Calu3 (cell line): ENCODE results near the gene RIPK4. TPM values are rescaled to one million over a fixed set of nuclear protein-coding genes. Genes with fewer than 3 reads are reported as not detected.
A peak's percentile ranks its signal among the peaks of the same experiment; 100 is the strongest.

ENCODE experiments used
- BruUV-seq: library from RNA; stranded (reverse); fragments of 400-500 nt; replicated peaks from 2 replicates; lab custom pipeline; 2021; lab: Mats Ljungman, UMichigan
- CTCF ChIA-PET: fragments of 300-600 bp; sonication (Branson Sonifier 250); formaldehyde crosslinking; loops from one replicate; lab custom pipeline; 2022; ENCODE audit warnings: antibody characterized with exemption; lab: Charles Lee
- DNase-seq: peaks from one replicate; pipeline ENCODE4 v3.0.0; 2022
- H3K27ac Mint-ChIP-seq: one replicate; pipeline ENCODE4 v1.8.0; 2022; ENCODE audit warnings: mixed read lengths; ENCODE audit not compliant: unreplicated experiment
- H3K27me3 Mint-ChIP-seq: one replicate; pipeline ENCODE4 v1.8.0; 2022; ENCODE audit warnings: mixed read lengths; ENCODE audit not compliant: unreplicated experiment
- H3K36me3 Mint-ChIP-seq: one replicate; pipeline ENCODE4 v1.8.0; 2022; ENCODE audit warnings: mild to moderate bottlenecking, moderate library complexity, mixed read lengths; ENCODE audit not compliant: insufficient read depth, unreplicated experiment
- H3K4me1 Mint-ChIP-seq: one replicate; pipeline ENCODE4 v1.8.0; 2022; ENCODE audit warnings: mild to moderate bottlenecking, low read depth, mixed read lengths; ENCODE audit not compliant: unreplicated experiment
- H3K4me3 Mint-ChIP-seq: one replicate; pipeline ENCODE4 v1.8.0; 2022; ENCODE audit warnings: mild to moderate bottlenecking, low read depth, moderate library complexity, mixed read lengths; ENCODE audit not compliant: unreplicated experiment
- H3K9me3 Mint-ChIP-seq: one replicate; pipeline ENCODE4 v1.8.0; 2022; ENCODE audit warnings: low read depth, mixed read lengths; ENCODE audit not compliant: unreplicated experiment
- intact Hi-C: fragments of 100-400 bp; cut with micrococcal nuclease; formaldehyde crosslinking; loops from one replicate; pipeline ENCODE4 v1.10.0; 2022; ENCODE audit not compliant: unreplicated experiment
- total RNA-seq: library from RNA; stranded (reverse); gene quantifications from 2 replicates; pipeline ENCODE4 v1.2.3, GENCODE V29; 2022
- TF ChIP-seq, protein P1 (sequence below): fragments of 200-600 bp; IDR thresholded peaks from one replicate; pipeline ENCODE4 v1.8.0; 2022; ENCODE audit warnings: antibody characterized with exemption; ENCODE audit not compliant: unreplicated experiment

The RIPK4 gene
- total RNA-seq, 1 experiment from 2014 or later, result 30.3 TPM

DNA sequence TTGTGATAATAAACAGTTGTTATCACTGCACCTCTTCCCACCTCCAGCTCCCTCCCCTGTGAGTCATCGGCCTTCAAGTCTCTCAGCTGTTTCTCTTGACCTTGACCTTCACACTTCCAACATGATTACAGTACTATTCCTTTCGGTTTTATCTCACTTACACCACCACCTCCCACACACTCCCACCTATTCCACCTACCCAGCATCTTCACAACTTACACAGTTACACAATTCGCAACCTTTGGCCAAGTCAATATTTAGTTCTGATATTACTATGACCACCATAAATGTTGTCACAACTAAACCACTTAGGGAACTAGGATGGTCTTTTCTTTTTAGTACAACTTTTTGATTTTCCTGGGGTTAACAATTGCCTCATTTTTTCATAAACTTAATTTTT, 60.2 kb downstream of the RIPK4 start:
- CTCF ChIA-PET, result interaction anchor here (1.1 kb wide), 1 partner anchor 28 kb away, joined by 4 read pairs; no protein-coding TSS in a partner anchor
- H3K27me3 Mint-ChIP-seq, result no peaks in the 10 kb centered on the region
- H3K9me3 Mint-ChIP-seq, result no peaks in the 10 kb centered on the region
- peak overlapping the region; percentile 84 for H3K27ac Mint-ChIP-seq
- peaks cover 55% of the 10 kb centered on the region for H3K4me1 Mint-ChIP-seq
- TF ChIP-seq, protein P1, sequence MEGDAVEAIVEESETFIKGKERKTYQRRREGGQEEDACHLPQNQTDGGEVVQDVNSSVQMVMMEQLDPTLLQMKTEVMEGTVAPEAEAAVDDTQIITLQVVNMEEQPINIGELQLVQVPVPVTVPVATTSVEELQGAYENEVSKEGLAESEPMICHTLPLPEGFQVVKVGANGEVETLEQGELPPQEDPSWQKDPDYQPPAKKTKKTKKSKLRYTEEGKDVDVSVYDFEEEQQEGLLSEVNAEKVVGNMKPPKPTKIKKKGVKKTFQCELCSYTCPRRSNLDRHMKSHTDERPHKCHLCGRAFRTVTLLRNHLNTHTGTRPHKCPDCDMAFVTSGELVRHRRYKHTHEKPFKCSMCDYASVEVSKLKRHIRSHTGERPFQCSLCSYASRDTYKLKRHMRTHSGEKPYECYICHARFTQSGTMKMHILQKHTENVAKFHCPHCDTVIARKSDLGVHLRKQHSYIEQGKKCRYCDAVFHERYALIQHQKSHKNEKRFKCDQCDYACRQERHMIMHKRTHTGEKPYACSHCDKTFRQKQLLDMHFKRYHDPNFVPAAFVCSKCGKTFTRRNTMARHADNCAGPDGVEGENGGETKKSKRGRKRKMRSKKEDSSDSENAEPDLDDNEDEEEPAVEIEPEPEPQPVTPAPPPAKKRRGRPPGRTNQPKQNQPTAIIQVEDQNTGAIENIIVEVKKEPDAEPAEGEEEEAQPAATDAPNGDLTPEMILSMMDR, result no peak
- BruUV-seq, result no TSS peak
- peak overlapping the region; percentile 39 for H3K4me3 Mint-ChIP-seq
- no peak for DNase-seq
- H3K36me3 Mint-ChIP-seq, result peaks cover 2% of the 10 kb centered on the region
- intact Hi-C loops, result no loop called here

DNA sequence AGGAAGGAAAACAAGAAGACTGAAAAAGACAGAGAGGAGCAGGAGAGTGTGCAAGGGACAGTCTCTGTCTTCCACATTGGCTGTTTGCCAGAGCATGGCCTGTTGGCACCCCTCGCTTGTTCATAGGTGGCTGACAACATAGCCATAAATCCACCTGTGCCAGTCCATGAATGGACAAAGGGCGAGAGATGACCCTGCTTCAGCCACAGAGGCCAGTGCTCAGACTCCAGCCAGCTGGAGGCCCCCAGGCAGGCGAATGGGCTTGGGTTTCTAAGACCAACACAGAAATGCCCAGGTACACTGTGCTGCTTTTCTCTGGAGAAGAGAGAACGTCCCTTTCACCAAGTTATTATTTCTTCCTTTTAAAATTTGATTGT, 60.6 kb downstream of the RIPK4 start:
- no peaks in the 10 kb centered on the region for H3K27me3 Mint-ChIP-seq
- H3K4me1 Mint-ChIP-seq, result peaks cover 52% of the 10 kb centered on the region
- no peaks in the 10 kb centered on the region for H3K36me3 Mint-ChIP-seq
- DNase-seq, result no peak
- peak overlapping the region; percentile 39 for H3K4me3 Mint-ChIP-seq
- no peaks in the 10 kb centered on the region for H3K9me3 Mint-ChIP-seq
- TF ChIP-seq, protein P1, result no peak
- intact Hi-C loops, result no loop called here
- CTCF ChIA-PET, result interaction anchor here (1.1 kb wide), 1 partner anchor 28 kb away, joined by 4 read pairs; no protein-coding TSS in a partner anchor
- peak overlapping the region; percentile 84 for H3K27ac Mint-ChIP-seq
- no TSS peak for BruUV-seq

DNA sequence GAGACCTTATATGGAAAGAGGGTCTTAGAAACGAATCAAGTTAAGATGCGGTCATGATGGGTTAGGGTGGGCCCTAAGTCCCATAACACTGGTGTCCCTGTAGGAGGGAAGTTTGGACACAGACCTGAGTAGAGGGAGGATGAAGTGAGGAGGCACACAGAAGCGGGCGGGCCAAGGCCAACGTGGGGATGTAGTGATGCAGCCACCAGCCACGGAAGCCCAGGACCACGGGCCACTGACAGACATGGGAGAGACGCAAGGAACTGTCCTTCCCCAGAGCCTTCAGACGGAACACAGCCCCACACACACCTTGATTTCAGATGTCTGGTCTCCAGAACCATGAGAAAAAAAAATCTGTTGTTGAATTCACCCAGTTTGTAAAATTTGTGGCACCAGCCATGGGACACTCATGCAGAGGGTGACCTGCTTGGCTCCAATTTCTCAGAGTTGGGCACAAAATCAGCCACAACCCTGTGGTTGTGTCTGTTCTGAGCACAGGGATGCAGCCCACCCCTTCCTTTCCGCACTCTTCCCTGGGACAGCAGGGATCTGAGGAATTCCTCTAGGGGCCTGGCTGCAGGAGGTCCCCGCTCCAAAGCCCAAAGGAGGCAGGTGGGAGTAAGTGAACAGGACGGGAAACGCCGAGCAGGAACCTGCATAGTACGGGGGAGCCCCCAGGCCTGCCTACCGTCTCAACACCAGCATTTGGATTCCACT, 61.1 kb downstream of the RIPK4 start:
- no peak for DNase-seq
- TF ChIP-seq, protein P1, result no peak
- H3K27me3 Mint-ChIP-seq, result no peaks in the 10 kb centered on the region
- intact Hi-C loops, result no loop called here
- peak overlapping the region; percentile 11 for H3K4me3 Mint-ChIP-seq
- H3K4me1 Mint-ChIP-seq, result peaks cover 52% of the 10 kb centered on the region
- CTCF ChIA-PET, result interaction anchor here (1.1 kb wide), 1 partner anchor 27 kb away, joined by 4 read pairs; no protein-coding TSS in a partner anchor
- no TSS peak for BruUV-seq
- no peaks in the 10 kb centered on the region for H3K9me3 Mint-ChIP-seq
- no peak overlapping the region for H3K27ac Mint-ChIP-seq
- H3K36me3 Mint-ChIP-seq, result no peaks in the 10 kb centered on the region

DNA sequence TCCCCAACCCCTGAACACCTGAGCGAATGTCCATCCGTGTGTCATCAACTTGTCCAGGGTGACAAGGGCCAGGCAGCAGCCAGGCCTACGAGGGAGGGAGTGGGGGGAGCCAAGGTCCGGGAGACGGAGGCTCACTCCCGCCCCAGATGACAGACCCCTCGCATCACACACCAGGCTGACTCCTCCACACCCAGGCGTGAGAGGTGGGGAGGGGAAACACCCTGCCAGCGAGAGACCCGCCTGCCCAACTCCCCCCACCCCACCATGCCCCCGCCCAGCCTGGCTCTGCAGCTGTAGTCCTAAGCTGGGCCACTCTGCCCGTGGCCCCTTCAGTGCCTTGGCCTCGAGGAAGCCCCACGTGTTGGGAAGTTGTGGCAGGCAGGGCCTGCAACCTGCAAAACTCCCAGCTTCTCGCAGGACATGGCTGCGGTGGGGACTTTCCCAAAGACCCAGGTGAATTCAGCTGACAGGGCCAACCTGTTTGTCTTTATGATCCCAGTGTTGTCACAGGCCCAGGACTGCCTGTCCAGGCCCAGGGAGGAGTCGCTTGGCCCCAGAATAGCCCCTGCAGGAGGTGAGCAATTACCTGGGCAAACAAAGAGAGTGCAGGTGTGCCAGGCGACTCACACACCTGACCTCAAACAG, 62.9 kb downstream of the RIPK4 start:
- Mint-ChIP-seq H3K4me3 (no peak overlapping the region), H3K9me3 (no peaks in the 10 kb centered on the region), H3K36me3 (no peaks in the 10 kb centered on the region), H3K4me1 (peaks cover 52% of the 10 kb centered on the region), H3K27me3 (no peaks in the 10 kb centered on the region), H3K27ac (no peak overlapping the region)
- BruUV-seq, result no TSS peak
- CTCF ChIA-PET, result interaction anchor here (0.6 to 0.9 kb wide), 4 partner anchors 12 to 91 kb away, joined by 3 read pairs; no protein-coding TSS in a partner anchor
- TF ChIP-seq, protein P1, result no peak
- DNase-seq, result peak; percentile 86
- intact Hi-C loops, result loop anchor here (1.0 kb wide), 1 partner anchor 26 kb away; no protein-coding TSS in a partner anchor
